Keratinocyte (primary cell): ENCODE measurements around the gene FARP1. TPM values are rescaled to one million over a fixed set of nuclear protein-coding genes. Genes with fewer than 3 reads are reported as not detected.
A peak's percentile ranks its signal among the peaks of the same experiment; 100 is the strongest.

ENCODE experiments used
- DNase-seq: peaks from one replicate; pipeline ENCODE4 v3.0.0-alpha.2; 2011; ENCODE audit warnings: low read depth, missing footprints, low spot score
- FAIRE-seq: peaks from 2 replicates; lab custom pipeline; 2011; peaks lifted over from hg19 to GRCh38; lab: Jason Lieb, UNC
- H2AFZ ChIP-seq: 2 replicates; pipeline ENCODE4 v1.6.0; 2012; ENCODE audit warnings: low read length, control low read depth, inconsistent platforms; ENCODE audit not compliant: control insufficient read depth
- H3K27ac ChIP-seq: 2 replicates; pipeline ENCODE4 v1.5.1; 2011; ENCODE audit warnings: low read length; ENCODE audit not compliant: control insufficient read depth, insufficient read depth
- H3K27me3 ChIP-seq: 3 replicates; pipeline ENCODE4 v1.6.0; 2011; ENCODE audit warnings: low read length; ENCODE audit not compliant: control insufficient read depth, insufficient read depth; ENCODE audit errors: extremely low read depth
- H3K36me3 ChIP-seq, 2 experiments: 2 replicates in 1 of 2; 3 replicates in 1 of 2; pipeline ENCODE4 v1.5.1; 2011; ENCODE audit warnings: low read length in 2 of 2, mild to moderate bottlenecking in 1 of 2; ENCODE audit not compliant: control insufficient read depth in 2 of 2, insufficient read depth in 2 of 2; ENCODE audit errors: extremely low read depth in 1 of 2
- H3K4me1 ChIP-seq: 3 replicates; pipeline ENCODE4 v1.5.1; 2011; ENCODE audit warnings: low read length; ENCODE audit not compliant: control insufficient read depth, insufficient read depth; ENCODE audit errors: extremely low read depth
- H3K4me2 ChIP-seq: 3 replicates; pipeline ENCODE4 v1.6.0; 2011; ENCODE audit warnings: low read depth, low read length; ENCODE audit not compliant: control insufficient read depth, insufficient read depth; ENCODE audit errors: extremely low read depth
- H3K4me3 ChIP-seq, 3 experiments: fragments of 200-600 bp in 1 of 3; sonication (generic) in 1 of 3; 2 replicates in 2 of 3; 3 replicates in 1 of 3; pipeline ENCODE4 v1.5.1; 2011 to 2016; ENCODE audit warnings: low read length in 3 of 3, mild to moderate bottlenecking in 3 of 3, control low read depth in 2 of 3, inconsistent platforms in 1 of 3, low read depth in 1 of 3, mixed read lengths in 1 of 3, mixed run types in 1 of 3, moderate library complexity in 1 of 3; ENCODE audit not compliant: control insufficient read depth in 2 of 3, insufficient read depth in 2 of 3; ENCODE audit errors: extremely low read depth in 1 of 3
- H3K79me2 ChIP-seq: 2 replicates; pipeline ENCODE4 v1.6.0; 2012; ENCODE audit warnings: low read length; ENCODE audit not compliant: control insufficient read depth, insufficient read depth
- H3K9ac ChIP-seq: 3 replicates; pipeline ENCODE4 v1.6.0; 2011; ENCODE audit warnings: low read length; ENCODE audit not compliant: control insufficient read depth, insufficient read depth; ENCODE audit errors: extremely low read depth
- H3K9me1 ChIP-seq: 3 replicates; pipeline ENCODE4 v1.6.0; 2011; ENCODE audit warnings: low read length; ENCODE audit not compliant: control insufficient read depth, insufficient read depth; ENCODE audit errors: extremely low read depth
- H3K9me3 ChIP-seq: 2 replicates; pipeline ENCODE4 v1.5.1; 2012; ENCODE audit warnings: low read depth, low read length; ENCODE audit not compliant: control insufficient read depth
- H4K20me1 ChIP-seq: 3 replicates; pipeline ENCODE4 v1.6.0; 2011; ENCODE audit warnings: low read length; ENCODE audit not compliant: control insufficient read depth, insufficient read depth; ENCODE audit errors: extremely low read depth
- EZH2 ChIP-seq: IDR thresholded peaks from one replicate; pipeline ENCODE4 v1.6.1; 2012; ENCODE audit warnings: inconsistent platforms, mild to moderate bottlenecking, low read length, moderate library complexity
- dilution Hi-C: fragments of 300-500 bp; cut with MboI; formaldehyde crosslinking; loops from one replicate; pipeline ENCODE4 v1.7.0; 2020; ENCODE audit warnings: low sequenced_read_pairs; ENCODE audit not compliant: extremely low pct_ligation_motif_present
- polyA plus RNA-seq, 5 experiments: library from polyadenylated mRNA; depleted of rRNA in 3 of 5; stranded (reverse) in 3 of 5; stranded (forward) in 1 of 5; unstranded in 1 of 5; fragments of >200 nt; gene quantifications; 1 replicate in 1 of 5; 2 replicates in 3 of 5; 3 replicates in 1 of 5; pipeline versions ENCODE4 v1.2.1 to v1.2.3, GENCODE V29; 2011 to 2012; ENCODE audit warnings: missing spikeins in 2 of 5, low read depth in 1 of 5, low replicate concordance in 1 of 5
- TF ChIP-seq, protein P1 (sequence below), 3 experiments: IDR thresholded peaks in 1 of 3; conservative IDR thresholded peaks in 1 of 3; optimal IDR thresholded peaks in 1 of 3; 2 replicates in 2 of 3; 3 replicates in 1 of 3; pipeline versions ENCODE3 to v1.5.1; 2011; ENCODE audit warnings: low read length in 3 of 3, mild to moderate bottlenecking in 3 of 3, moderate library complexity in 2 of 3, control low read depth in 1 of 3, inconsistent platforms in 1 of 3; ENCODE audit not compliant: insufficient read depth in 2 of 3; ENCODE audit errors: extremely low read depth in 1 of 3

FARP1 gene
- polyA plus RNA-seq, 1 donor (not counting 4 experiments of a cell fraction or from before 2014, with no cell fraction given) = 10.3 TPM

- Histone ChIP-seq H2AFZ (no peak overlapping the region), H3K27ac (no peak overlapping the region), H3K36me3 (no peaks in the 10 kb centered on the region), H4K20me1 (no peaks in the 10 kb centered on the region), H3K27me3 (no peaks in the 10 kb centered on the region), H3K9me1 (no peaks in the 10 kb centered on the region), H3K4me1 (no peaks in the 10 kb centered on the region), H3K4me3 (no peak overlapping the region), H3K4me2 (no peak overlapping the region), H3K9me3 (no peaks in the 10 kb centered on the region), H3K9ac (no peak overlapping the region), H3K79me2 (no peaks in the 10 kb centered on the region)
- FAIRE-seq (no peak), DNase-seq (no peak)
- TF ChIP-seq EZH2 = no peak
- dilution Hi-C loops = no loop called here
Measured at GRCh38 chr13:98103531-98103930, 39.4 kb upstream of the FARP1 start.

DNA sequence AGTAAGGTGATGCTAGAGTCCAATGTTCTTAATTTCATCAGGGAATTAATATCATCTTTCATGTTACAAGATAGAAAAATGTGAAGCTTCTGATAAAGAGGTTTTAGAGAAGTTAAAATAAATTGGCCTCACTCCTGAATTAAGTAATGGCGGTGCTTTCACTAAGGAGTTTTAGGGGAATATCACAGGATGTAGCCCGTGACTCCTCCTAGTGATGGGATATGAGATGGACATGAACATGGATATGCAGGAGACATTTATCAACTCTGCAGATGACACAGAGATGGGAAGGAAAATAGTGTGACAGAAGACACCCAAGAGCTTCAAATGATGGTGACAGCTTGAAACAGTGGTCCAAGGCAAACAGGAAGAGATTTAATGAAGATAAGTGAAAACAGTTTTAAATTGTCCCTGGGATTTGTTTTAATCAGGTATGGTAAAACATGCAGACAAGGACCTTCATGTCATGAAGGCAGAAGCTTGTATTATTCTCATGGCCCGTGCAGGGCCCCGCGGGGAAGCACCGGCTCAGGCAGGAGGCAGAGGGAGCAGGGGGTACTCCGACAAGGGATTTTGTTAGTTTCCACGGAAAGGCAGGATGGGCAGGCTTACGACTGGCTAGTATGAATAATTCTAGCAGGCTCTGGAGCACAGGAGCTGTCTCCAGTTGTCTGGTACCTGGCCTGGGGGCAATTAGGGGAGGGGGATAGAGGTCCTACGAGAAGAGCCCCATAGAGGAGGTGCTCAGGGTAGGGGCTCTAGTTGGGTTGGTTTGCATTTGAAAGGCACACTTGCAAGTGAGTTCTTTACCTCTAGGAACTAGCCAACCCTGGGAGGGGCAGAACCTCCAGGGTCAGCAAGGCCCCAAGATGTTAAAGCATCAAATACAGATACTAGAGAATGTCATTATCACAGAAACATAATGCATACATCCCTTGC lies 38.7 kb upstream of the FARP1 start:
- no peaks in the 10 kb centered on the region for H3K79me2 ChIP-seq
- H3K27me3 ChIP-seq = no peaks in the 10 kb centered on the region
- no peak overlapping the region for H2AFZ ChIP-seq
- H3K9me3 ChIP-seq = no peaks in the 10 kb centered on the region
- TF ChIP-seq, protein P1, sequence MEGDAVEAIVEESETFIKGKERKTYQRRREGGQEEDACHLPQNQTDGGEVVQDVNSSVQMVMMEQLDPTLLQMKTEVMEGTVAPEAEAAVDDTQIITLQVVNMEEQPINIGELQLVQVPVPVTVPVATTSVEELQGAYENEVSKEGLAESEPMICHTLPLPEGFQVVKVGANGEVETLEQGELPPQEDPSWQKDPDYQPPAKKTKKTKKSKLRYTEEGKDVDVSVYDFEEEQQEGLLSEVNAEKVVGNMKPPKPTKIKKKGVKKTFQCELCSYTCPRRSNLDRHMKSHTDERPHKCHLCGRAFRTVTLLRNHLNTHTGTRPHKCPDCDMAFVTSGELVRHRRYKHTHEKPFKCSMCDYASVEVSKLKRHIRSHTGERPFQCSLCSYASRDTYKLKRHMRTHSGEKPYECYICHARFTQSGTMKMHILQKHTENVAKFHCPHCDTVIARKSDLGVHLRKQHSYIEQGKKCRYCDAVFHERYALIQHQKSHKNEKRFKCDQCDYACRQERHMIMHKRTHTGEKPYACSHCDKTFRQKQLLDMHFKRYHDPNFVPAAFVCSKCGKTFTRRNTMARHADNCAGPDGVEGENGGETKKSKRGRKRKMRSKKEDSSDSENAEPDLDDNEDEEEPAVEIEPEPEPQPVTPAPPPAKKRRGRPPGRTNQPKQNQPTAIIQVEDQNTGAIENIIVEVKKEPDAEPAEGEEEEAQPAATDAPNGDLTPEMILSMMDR (optimal IDR thresholded peaks at IDR 0.05 in 1 of 3, IDR thresholded peaks at IDR 0.05 in 1 of 3, conservative IDR thresholded peaks at IDR 0.05 in 1 of 3; ENCODE audit: extremely low read depth in 1 of 3, insufficient read depth in 2 of 3, low read length in 3 of 3) = peak; percentile 14 to 39 (median 28)
- TF ChIP-seq EZH2 = no peak
- H3K9me1 ChIP-seq = no peaks in the 10 kb centered on the region
- DNase-seq = no peak
- dilution Hi-C loops = no loop called here
- no peak overlapping the region for H3K4me3 ChIP-seq
- H3K36me3 ChIP-seq = no peaks in the 10 kb centered on the region
- H4K20me1 ChIP-seq = no peaks in the 10 kb centered on the region
- H3K4me2 ChIP-seq = no peak overlapping the region
- H3K4me1 ChIP-seq = no peaks in the 10 kb centered on the region
- H3K9ac ChIP-seq = no peak overlapping the region
- FAIRE-seq = no peak
- no peak overlapping the region for H3K27ac ChIP-seq
